Psoas muscle (tissue), 8 donors: ENCODE data around the gene CLECL1. TPM values are rescaled to one million over a fixed set of nuclear protein-coding genes. Genes with fewer than 3 reads are reported as not detected.

Experiments
- ATAC-seq, 4 donors: fragments of 200-7000 bp; cut with Tn5 transposase; one replicate each; pipeline ENCODE4 v1.9.1; 2020; ENCODE audit warnings: moderate library complexity in 3 of 4, mild to moderate bottlenecking in 2 of 4
- DNase-seq, 2 donors: peaks; one replicate each; pipeline ENCODE4 v3.0.0-alpha.2; 2020
- H3K27ac ChIP-seq: fragments of 200-600 bp; one replicate; pipeline ENCODE4 v1.8.0; 2022
- H3K27me3 ChIP-seq, 3 donors: fragments of 200-600 bp in 1 of 3; one replicate each; pipeline versions ENCODE4 v1.6.1 to v1.8.0; 2013 to 2022; ENCODE audit warnings: low read length in 2 of 3, mild to moderate bottlenecking in 2 of 3, moderate library complexity in 1 of 3; ENCODE audit not compliant: insufficient read depth in 3 of 3
- H3K36me3 ChIP-seq, 2 donors: fragments of 200-600 bp in 1 of 2; one replicate each; pipeline versions ENCODE4 v1.6.1 to v1.8.0; 2013 to 2022; ENCODE audit warnings: low read depth in 1 of 2, mild to moderate bottlenecking in 1 of 2, moderate library complexity in 1 of 2; ENCODE audit not compliant: insufficient read depth in 1 of 2
- H3K4me1 ChIP-seq: fragments of 200-600 bp; one replicate; pipeline ENCODE4 v1.8.0; 2022
- H3K4me3 ChIP-seq: fragments of 200-600 bp; one replicate; pipeline ENCODE4 v1.8.0; 2022; ENCODE audit warnings: mild to moderate bottlenecking
- H3K9me3 ChIP-seq: fragments of 200-600 bp; one replicate; pipeline ENCODE4 v1.8.0; 2022
- CTCF ChIP-seq: fragments of 200-600 bp; IDR thresholded peaks from one replicate; pipeline ENCODE4 v1.8.0; 2022; ENCODE audit warnings: antibody characterized with exemption
- WGBS, 3 donors: extraction: QIAGEN DNeasy Blood & Tissue Kit; methylation state at CpG; one replicate each; pipeline versions ENCODE4 v1.1.6 to v1.1.7; 2013; 5-methylcytosine and 5-hydroxymethylcytosine counted together
- intact Hi-C, 2 donors: fragments of 100-400 bp; cut with DNase I; formaldehyde crosslinking; loops; one replicate each; pipeline versions ENCODE4 v1.11.0 to v1.14.2; 2022
- polyA plus RNA-seq, 3 donors: library from polyadenylated mRNA; stranded (reverse); fragments of 200-250 nt; gene quantifications; one replicate each; pipeline ENCODE4 v1.2.3, GENCODE V29; 2013
- total RNA-seq, 4 donors: library from RNA; stranded (reverse); fragmentation: NEBNext Ultra II Directional in 2 of 4; extraction: Animal tissue kit (Norgen Biotek cat#: 25700) in 2 of 4; gene quantifications; one replicate each; pipeline versions ENCODE4 v1.2.1 to v1.2.4, GENCODE V29; 2021 to 2023
- donor health status: healthy with polysubstance abuse.
- donor health status: DM: no; HTN: no; CAD: no; lungs with moderate emphysema.
- donor health status: Bipolar disorder and iron deficiency.
- donor health status: healthy.
- donor health status: DM: yes; HTN: yes; CAD: no.
- donor health status: DM: no; HTN: no; CAD: no.
- donor health status: DM: no; HTN: no; CAD: no.
- donor health status: DM: yes; HTN: yes; CAD: no.

CLECL1 gene
- total and polyA plus RNA-seq, 7 donors = 0.10 to 0.42 (median 0.28) TPM; not detected in 4

GRCh38 chr12:9673404-9674225 lies 59.3 kb downstream of the CLECL1 start:
- H3K9me3 ChIP-seq = peaks cover 5% of the 10 kb centered on the region
- H3K27ac ChIP-seq = no peak overlapping the region
- DNase-seq (peak; percentile 42 to 55), ATAC-seq (peak in 1 of 4 donors; percentile 35)
- H3K27me3 ChIP-seq = no peaks in the 10 kb centered on the region
- intact Hi-C loops = no loop called here
- H3K4me1 ChIP-seq = no peaks in the 10 kb centered on the region
- H3K36me3 ChIP-seq = no peaks in the 10 kb centered on the region
- 70 to 79% (median 72%) methylated on average over 6 of the region's 6 CpGs for WGBS, 3 donors
- no peak for TF ChIP-seq CTCF
- H3K4me3 ChIP-seq = no peak overlapping the region

Other genes with a start within 250 kb of the CLECL1 start
- gene KLRB1, start 125.2 kb downstream of the CLECL1 start, total RNA-seq = under 1 TPM in 2 of 4 donors, not detected in 2; 0.26 to 0.30 TPM
- under 1 TPM; 0.03 to 0.13 (median 0.05) TPM for gene KLRB1, start 125.2 kb downstream of the CLECL1 start, polyA plus RNA-seq
- gene CLEC2D, start 63.4 kb downstream of the CLECL1 start, total RNA-seq = 1 to 10 TPM in 3 of 4 donors, under 1 TPM in 1; 0.97 to 2.5 (median 1.6) TPM
- gene CLEC2D, start 63.4 kb downstream of the CLECL1 start, polyA plus RNA-seq = under 1 TPM; 0.42 to 0.59 (median 0.56) TPM
- gene CD69, start 27.8 kb upstream of the CLECL1 start, total RNA-seq = under 1 TPM; 0.22 to 0.82 (median 0.57) TPM
- gene CD69, start 27.8 kb upstream of the CLECL1 start, polyA plus RNA-seq = 1 to 10 TPM in 1 of 3 donors, under 1 TPM in 2; 0.13 to 1.1 (median 0.14) TPM
- under 1 TPM in 1 of 4 donors, not detected in 3; 0.49 TPM for gene KLRF1, start 94.4 kb upstream of the CLECL1 start, total RNA-seq
- gene KLRF1, start 94.4 kb upstream of the CLECL1 start, polyA plus RNA-seq = under 1 TPM; 0.09 to 0.17 (median 0.12) TPM
- gene CLEC2B, start 136.3 kb upstream of the CLECL1 start, total RNA-seq = 10 to 100 TPM in 2 of 4 donors, 1 to 10 TPM in 2; 5.5 to 24.9 (median 10.5) TPM
- gene CLEC2B, start 136.3 kb upstream of the CLECL1 start, polyA plus RNA-seq = 10 to 100 TPM in 2 of 3 donors, 1 to 10 TPM in 1; 7.8 to 17.3 (median 13.1) TPM
- gene KLRF2, start 148.4 kb upstream of the CLECL1 start, total RNA-seq = not detected
- gene KLRF2, start 148.4 kb upstream of the CLECL1 start, polyA plus RNA-seq = not detected
- gene CLEC2A, start 199.3 kb upstream of the CLECL1 start, total RNA-seq = not detected
- gene CLEC2A, start 199.3 kb upstream of the CLECL1 start, polyA plus RNA-seq = not detected
- under 1 TPM; 0.52 to 0.90 (median 0.64) TPM for gene CLEC12A, start 238.3 kb upstream of the CLECL1 start, total RNA-seq
- under 1 TPM; 0.06 to 0.96 (median 0.49) TPM for gene CLEC12A, start 238.3 kb upstream of the CLECL1 start, polyA plus RNA-seq